NT2/D1 (cell line): ENCODE data around the gene RSAD1.

Experiments
- SUZ12 ChIP-seq: IDR thresholded peaks from 2 replicates; pipeline ENCODE4 v1.6.1; 2011; ENCODE audit not compliant: insufficient read length, insufficient read depth; ENCODE audit errors: extremely low read depth
- YY1 ChIP-seq: IDR thresholded peaks from 2 replicates; pipeline ENCODE4 v1.6.1; 2011; ENCODE audit not compliant: insufficient read length, insufficient read depth
- ZNF274 ChIP-seq: IDR thresholded peaks from 2 replicates; pipeline ENCODE4 v1.6.1; 2011; ENCODE audit warnings: mild to moderate bottlenecking, low read depth, low read length

GRCh38 chr17:50534222-50534978 lies 55.7 kb downstream of the RSAD1 start:
- TF ChIP-seq SUZ12 (no peak), ZNF274 (no peak), YY1 (no peak)
